Common myeloid progenitor, CD34-positive (primary cell): ENCODE results near the gene ARSG.
A peak's percentile ranks its signal among the peaks of the same experiment; 100 is the strongest.

Experiments used
- CTCF ChIA-PET: fragments of 350-600 bp; sonication (Branson Sonifier 250); formaldehyde crosslinking; loops from one replicate; lab custom pipeline; 2021; ENCODE audit warnings: antibody characterized with exemption; lab: Charles Lee
- POLR2A ChIA-PET: fragments of 350-600 bp; sonication (Branson Sonifier 250); formaldehyde crosslinking; loops from one replicate; lab custom pipeline; 2021; ENCODE audit warnings: antibody characterized with exemption; lab: Charles Lee
- DNase-seq, 3 donors: peaks; one replicate each; pipeline versions ENCODE4 v3.0.0 to v3.0.0-alpha.2; 2013
- H3K27ac ChIP-seq, 2 experiments: 1 replicate in 1 of 2; 2 replicates in 1 of 2; pipeline ENCODE4 v1.7.0; 2013; ENCODE audit warnings: inconsistent platforms in 2 of 2, low read length in 2 of 2, mild to moderate bottlenecking in 2 of 2, low read depth in 1 of 2, moderate library complexity in 1 of 2; ENCODE audit not compliant: severe bottlenecking in 2 of 2, insufficient read depth in 1 of 2, poor library complexity in 1 of 2
- H3K27me3 ChIP-seq, 5 experiments: replicated peaks in 2 of 5; 1 replicate in 3 of 5; 2 replicates in 2 of 5; pipeline versions ENCODE4 v1.6.1 to v1.7.0; 2013; ENCODE audit warnings: low read length in 4 of 5, mild to moderate bottlenecking in 2 of 5, moderate library complexity in 2 of 5, inconsistent platforms in 1 of 5; ENCODE audit not compliant: insufficient read depth in 5 of 5, control insufficient read depth in 4 of 5
- H3K36me3 ChIP-seq, 4 experiments: 1 replicate in 2 of 4; 2 replicates in 2 of 4; pipeline versions ENCODE4 v1.6.1 to v1.7.0; 2013; ENCODE audit warnings: low read length in 3 of 4, control low read depth in 1 of 4, mild to moderate bottlenecking in 1 of 4; ENCODE audit not compliant: control insufficient read depth in 4 of 4, insufficient read depth in 4 of 4
- H3K4me1 ChIP-seq, 4 experiments: 1 replicate in 3 of 4; 2 replicates in 1 of 4; pipeline versions ENCODE4 v1.6.1 to v1.7.1; 2013; ENCODE audit warnings: low read length in 3 of 4, mild to moderate bottlenecking in 3 of 4, control low read depth in 1 of 4, inconsistent platforms in 1 of 4, moderate library complexity in 1 of 4; ENCODE audit not compliant: control insufficient read depth in 4 of 4, insufficient read depth in 4 of 4; ENCODE audit errors: control extremely low read depth in 1 of 4
- H3K4me3 ChIP-seq, 7 experiments: 1 replicate in 4 of 7; 2 replicates in 3 of 7; pipeline versions ENCODE4 v1.5.1 to v1.7.0; 2013; ENCODE audit warnings: mild to moderate bottlenecking in 7 of 7, low read length in 6 of 7, moderate library complexity in 6 of 7, inconsistent platforms in 2 of 7, low read depth in 2 of 7, control low read depth in 1 of 7; ENCODE audit not compliant: insufficient read depth in 4 of 7, control insufficient read depth in 1 of 7; ENCODE audit errors: extremely low read depth in 1 of 7
- H3K9me3 ChIP-seq, 5 experiments: 1 replicate in 4 of 5; 2 replicates in 1 of 5; pipeline versions ENCODE4 v1.6.1 to v1.7.1; 2013; ENCODE audit warnings: low read length in 4 of 5, mild to moderate bottlenecking in 2 of 5, inconsistent platforms in 1 of 5, low read depth in 1 of 5, moderate library complexity in 1 of 5; ENCODE audit not compliant: control insufficient read depth in 4 of 5, insufficient read depth in 2 of 5; ENCODE audit errors: control extremely low read depth in 1 of 5
- WGBS: methylation state at CpG from one replicate; pipeline ENCODE4 v1.1.5; 2013; ENCODE audit not compliant: insufficient coverage; 5-methylcytosine and 5-hydroxymethylcytosine counted together

ARSG gene

DNA sequence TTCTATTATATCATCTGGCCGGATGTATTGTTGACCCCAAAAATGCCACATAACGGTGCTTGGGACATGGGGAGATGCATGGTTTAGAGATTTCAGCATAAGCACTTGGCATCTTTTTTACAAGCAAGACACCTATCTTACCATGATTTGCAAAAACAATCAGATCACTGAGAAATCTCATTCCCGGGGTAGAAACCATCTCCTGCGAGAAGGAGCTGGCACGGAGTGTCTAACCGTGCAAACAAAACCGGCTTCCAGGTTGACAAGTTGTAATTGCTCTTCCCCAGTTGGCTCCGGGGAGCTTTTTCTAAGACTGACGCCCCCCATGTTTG, 1.4 kb upstream of the ARSG start:
- POLR2A ChIA-PET = no interaction called here
- Histone ChIP-seq H3K4me1 (peaks cover 18 to 44% (median 42%) of the 10 kb centered on the region in 4 experiments), H3K27ac (no peak overlapping the region), H3K36me3 (no peaks in the 10 kb centered on the region), H3K4me3 (peak overlapping the region in 5 of 7 experiments; percentile 44 to 75 (median 67)), H3K9me3 (no peaks in the 10 kb centered on the region), H3K27me3 (peaks cover 0 to 25% (median 4%) of the 10 kb centered on the region in 5 experiments)
- CTCF ChIA-PET = interaction anchor here (1.2 to 1.5 kb wide), 4 partner anchors 12 to 111 kb away, joined by 3 to 5 read pairs (median 4); no protein-coding TSS in a partner anchor
- 0% methylated on average over 6 of the region's 9 CpGs for WGBS
- DNase-seq = no peak

DNA sequence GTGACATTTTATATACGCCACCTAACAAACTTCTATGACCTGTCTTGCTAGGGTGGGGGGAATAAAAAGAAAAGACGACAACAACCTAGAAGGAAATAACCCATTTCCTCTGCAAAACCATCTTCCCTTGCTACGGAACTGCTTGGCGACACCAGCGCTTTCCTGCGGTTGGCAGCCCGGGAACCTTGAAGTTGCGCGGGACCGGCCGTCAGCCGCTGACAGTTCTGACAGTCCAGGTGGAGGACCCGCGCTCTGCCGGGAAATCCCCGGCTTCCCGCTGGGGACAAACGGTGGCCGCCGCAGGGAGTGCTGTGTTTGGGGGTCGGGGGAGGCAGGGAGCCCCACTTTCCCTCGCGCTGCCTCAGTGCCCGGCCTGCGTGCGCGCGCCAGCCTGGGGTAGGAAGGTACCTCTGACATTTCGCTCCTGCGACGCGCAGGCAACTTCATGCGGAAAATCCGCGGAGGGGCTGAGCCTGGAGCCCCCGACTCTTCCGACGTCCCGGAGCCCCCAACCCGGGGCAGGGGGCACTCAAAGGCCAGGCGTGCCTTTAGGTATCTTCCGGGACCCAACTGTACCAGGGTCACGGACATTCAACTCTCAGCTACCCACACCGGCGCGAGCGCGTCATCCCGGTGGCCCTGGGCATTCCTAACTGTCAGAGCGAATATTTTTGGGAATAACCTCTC, 884 bp upstream of the ARSG start:
- no peak overlapping the region for H3K27ac ChIP-seq
- DNase-seq = peak; percentile 36 to 71 (median 63)

DNA sequence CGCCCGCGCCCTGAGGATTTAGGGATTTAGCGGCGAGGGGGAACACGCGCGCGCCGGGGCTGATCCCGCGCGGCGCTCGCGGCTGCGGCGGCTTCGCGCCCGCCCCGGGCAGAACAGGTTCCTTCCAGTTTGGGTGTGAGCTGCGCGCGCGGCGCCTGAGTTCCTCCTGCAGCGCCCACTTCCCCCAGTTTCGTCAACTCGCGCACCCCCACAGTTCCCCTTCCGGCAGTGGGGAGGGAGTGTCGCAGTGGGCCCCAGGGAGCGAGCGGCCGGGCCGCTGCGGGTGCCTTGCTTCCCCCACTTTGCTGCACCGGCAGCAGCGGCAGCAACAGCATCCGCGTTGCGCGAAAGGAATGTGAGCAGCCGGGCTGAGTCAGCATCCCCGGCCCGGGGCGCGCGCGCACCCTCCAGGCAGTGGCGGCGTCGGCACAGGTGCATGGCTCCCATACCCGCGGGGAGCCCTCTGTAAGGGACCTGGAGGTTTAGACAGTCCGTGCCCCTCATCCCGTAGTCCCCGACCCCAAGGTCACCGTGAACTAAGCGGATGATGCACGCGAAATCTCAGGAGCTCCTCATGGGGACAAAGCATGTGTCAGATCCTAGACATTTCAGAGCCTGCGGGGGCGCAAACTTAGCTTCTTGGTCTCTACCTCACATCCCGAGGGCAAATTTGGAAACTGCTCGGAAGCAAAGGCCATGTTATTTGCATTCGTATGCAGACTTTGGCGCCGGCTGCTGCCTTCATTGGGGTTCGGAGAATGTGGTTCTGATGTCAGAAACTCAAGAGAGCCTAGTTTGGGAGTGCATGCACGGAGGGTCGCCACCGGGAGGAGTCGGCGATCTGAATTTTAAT, 767 bp downstream of the ARSG start:
- no peak overlapping the region for H3K27ac ChIP-seq
- under 1% methylated on average over 73 of the region's 76 CpGs for WGBS
- peaks cover 0 to 25% (median 4%) of the 10 kb centered on the region in 5 experiments for H3K27me3 ChIP-seq
- no peaks in the 10 kb centered on the region for H3K9me3 ChIP-seq
- H3K4me1 ChIP-seq = peaks cover 18 to 50% (median 43%) of the 10 kb centered on the region in 4 experiments
- no peaks in the 10 kb centered on the region for H3K36me3 ChIP-seq
- peak; percentile 91 to 97 (median 96) for DNase-seq
- H3K4me3 ChIP-seq = peak overlapping the region; percentile 46 to 75 (median 67)
- POLR2A ChIA-PET = no interaction called here
- CTCF ChIA-PET = interaction anchor here (0.5 to 1.6 kb wide), 7 partner anchors 20 to 127 kb away, joined by 3 to 6 read pairs (median 3); no protein-coding TSS in a partner anchor

More for the DNA sequence above, 884 bp upstream of the ARSG start:
- Histone ChIP-seq H3K36me3 (no peaks in the 10 kb centered on the region), H3K4me1 (peaks cover 18 to 44% (median 42%) of the 10 kb centered on the region in 4 experiments), H3K27me3 (peaks cover 0 to 25% (median 4%) of the 10 kb centered on the region in 5 experiments), H3K9me3 (no peaks in the 10 kb centered on the region), H3K4me3 (peak overlapping the region in 6 of 7 experiments; percentile 44 to 75 (median 66))
- under 1% methylated on average over 46 of the region's 50 CpGs for WGBS
- ChIA-PET POLR2A (no interaction called here), CTCF (interaction anchor here (1.2 to 1.5 kb wide), 4 partner anchors 12 to 111 kb away, joined by 3 to 5 read pairs (median 4); no protein-coding TSS in a partner anchor)

DNA sequence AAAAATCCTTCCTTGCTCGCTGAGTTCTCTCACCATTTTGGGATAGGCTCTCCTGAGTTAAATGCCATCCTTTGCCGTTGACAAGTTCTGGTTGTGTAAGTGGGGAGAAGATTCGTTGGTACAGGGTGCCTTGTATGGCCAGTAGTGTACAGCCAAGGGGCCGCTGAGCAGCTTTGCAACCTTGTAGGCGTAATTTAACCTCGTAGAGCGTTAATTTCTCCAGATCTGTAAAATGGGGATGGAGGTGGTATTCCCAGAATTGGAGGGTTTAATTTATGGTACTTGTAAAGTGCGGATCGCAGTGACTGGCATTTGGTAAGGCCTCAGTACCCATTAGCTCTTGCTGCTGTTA, 1.4 kb downstream of the ARSG start:
- POLR2A ChIA-PET = no interaction called here
- no peak for DNase-seq
- CTCF ChIA-PET = interaction anchor here (0.6 to 1.6 kb wide), 5 partner anchors 20 to 63 kb away, joined by 3 to 6 read pairs (median 3); no protein-coding TSS in a partner anchor
- H3K4me1 ChIP-seq = peaks cover 18 to 53% (median 43%) of the 10 kb centered on the region in 4 experiments
- H3K4me3 ChIP-seq = peak overlapping the region in 5 of 7 experiments; percentile 63 to 75 (median 71)
- H3K9me3 ChIP-seq = no peaks in the 10 kb centered on the region
- H3K27me3 ChIP-seq = peaks cover 0 to 25% (median 4%) of the 10 kb centered on the region in 5 experiments
- H3K27ac ChIP-seq = no peak overlapping the region
- no peaks in the 10 kb centered on the region for H3K36me3 ChIP-seq
- WGBS = 65% methylated on average over 7 of the region's 9 CpGs

DNA sequence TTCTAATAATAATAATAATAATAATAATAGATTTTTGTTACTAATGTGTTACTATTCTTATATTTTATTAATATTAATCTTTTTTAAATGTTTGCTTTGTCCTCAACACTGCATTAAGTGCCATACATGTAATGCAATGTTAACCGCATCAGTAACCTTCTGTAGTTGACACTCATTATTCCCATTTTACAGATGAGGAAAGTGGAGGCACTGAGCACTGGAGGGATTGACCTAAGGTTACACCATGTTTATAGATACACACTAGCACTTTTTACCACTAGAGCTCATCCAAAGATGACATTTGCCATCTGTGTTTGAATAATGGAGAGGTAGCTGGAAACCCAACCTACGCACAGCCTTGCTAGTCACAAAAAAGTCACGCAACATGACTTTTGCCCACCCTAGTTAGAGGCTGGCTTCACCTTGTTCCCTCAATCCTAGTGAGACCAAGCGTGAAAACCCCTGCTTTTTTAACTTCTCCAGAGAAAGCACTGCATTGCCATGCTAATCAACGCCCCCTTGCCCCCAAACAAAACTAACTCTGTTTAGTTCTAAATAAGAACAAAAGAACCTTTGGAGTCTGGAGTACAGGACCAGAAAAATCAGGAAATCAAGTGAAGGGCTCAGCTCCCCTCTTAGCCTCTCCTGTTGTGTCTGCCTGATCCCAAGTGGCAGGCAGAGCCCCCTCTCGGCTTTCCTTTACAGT, 2.3 kb downstream of the ARSG start:
- peaks cover 0 to 25% (median 4%) of the 10 kb centered on the region in 5 experiments for H3K27me3 ChIP-seq
- DNase-seq = no peak
- CTCF ChIA-PET = interaction anchor here (0.9 to 1.6 kb wide), 3 partner anchors 19 to 143 kb away, joined by 3 to 4 read pairs (median 3); no protein-coding TSS in a partner anchor
- POLR2A ChIA-PET = no interaction called here
- 79% methylated on average over 3 of the region's 6 CpGs for WGBS
- no peaks in the 10 kb centered on the region for H3K9me3 ChIP-seq
- peaks cover 14 to 50% (median 39%) of the 10 kb centered on the region in 4 experiments for H3K4me1 ChIP-seq
- H3K27ac ChIP-seq = no peak overlapping the region
- no peak overlapping the region for H3K4me3 ChIP-seq
- no peaks in the 10 kb centered on the region for H3K36me3 ChIP-seq

DNA sequence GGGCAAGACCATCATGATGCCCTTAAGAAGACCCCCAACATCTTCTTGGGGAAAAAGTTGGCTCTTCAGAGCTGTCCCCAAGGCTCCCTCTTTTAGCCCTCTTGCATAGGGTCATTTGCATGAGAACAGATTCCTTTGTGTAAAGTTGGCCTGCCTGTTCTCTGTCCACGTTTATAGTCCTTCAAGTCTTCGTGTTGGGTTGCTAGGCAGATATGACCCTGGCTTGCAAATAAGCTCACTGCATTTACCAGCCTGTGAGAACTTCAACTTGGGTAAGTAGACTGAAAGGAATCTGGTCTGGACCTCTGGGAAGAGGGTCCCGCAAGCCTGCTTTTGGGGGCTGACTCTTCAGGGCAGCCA, 2.9 kb downstream of the ARSG start:
- Histone ChIP-seq H3K36me3 (no peaks in the 10 kb centered on the region), H3K4me3 (no peak overlapping the region), H3K4me1 (peaks cover 9 to 45% (median 34%) of the 10 kb centered on the region in 4 experiments), H3K27me3 (peaks cover 0 to 25% (median 4%) of the 10 kb centered on the region in 5 experiments), H3K9me3 (no peaks in the 10 kb centered on the region), H3K27ac (no peak overlapping the region)
- POLR2A ChIA-PET = no interaction called here
- DNase-seq = no peak
- 100% methylated on average over 3 of the region's 3 CpGs for WGBS
- CTCF ChIA-PET = interaction anchor here (1.0 kb wide), 1 partner anchor 142 kb away, joined by 4 read pairs; no protein-coding TSS in a partner anchor
